GM10266 (cell line): ENCODE results near the gene PNLIPRP2.

Experiments used
- DNase-seq: peaks from one replicate; pipeline ENCODE4 v3.0.0; 2012; ENCODE audit errors: extremely low spot score
- CTCF ChIP-seq: IDR thresholded peaks from 2 replicates; pipeline ENCODE4 v1.5.1; 2012; ENCODE audit warnings: mild to moderate bottlenecking, low read depth; ENCODE audit not compliant: control insufficient read depth, insufficient read depth; ENCODE audit errors: missing control alignments

Gene PNLIPRP2

GRCh38 chr10:116626815-116627214, 6.1 kb downstream of the PNLIPRP2 start:
- TF ChIP-seq CTCF = no peak
- no peak for DNase-seq

GRCh38 chr10:116627386-116627933, 6.7 kb downstream of the PNLIPRP2 start:
- DNase-seq = no peak
- TF ChIP-seq CTCF = no peak

- DNase-seq = no peak
- no peak for TF ChIP-seq CTCF
Measured at GRCh38 chr10:116629340-116629739, 8.6 kb downstream of the PNLIPRP2 start.

GRCh38 chr10:116630020-116630419, 9.3 kb downstream of the PNLIPRP2 start:
- no peak for DNase-seq
- no peak for TF ChIP-seq CTCF

- TF ChIP-seq CTCF = no peak
- DNase-seq = no peak
Measured at GRCh38 chr10:116631871-116632295, 11.1 kb downstream of the PNLIPRP2 start.

GRCh38 chr10:116632596-116633215, 12.0 kb downstream of the PNLIPRP2 start:
- no peak for DNase-seq
- no peak for TF ChIP-seq CTCF

- no peak for TF ChIP-seq CTCF
- DNase-seq = no peak
Measured at GRCh38 chr10:116633216-116633600, 12.5 kb downstream of the PNLIPRP2 start.
